HepG2 (cell line): Measurements from ENCODE around the gene SLC35B2. TPM values are rescaled to one million over a fixed set of nuclear protein-coding genes. Genes with fewer than 3 reads are reported as not detected.

Source experiments
- ATAC-seq: fragments of 200-7000 bp; cut with Tn5 transposase; 3 replicates; pipeline ENCODE4 v1.9.1; 2020; ENCODE audit warnings: mild to moderate bottlenecking, moderate library complexity
- BruUV-seq: library from RNA; stranded (reverse); fragments of 400-500 nt; replicated peaks from 2 replicates; lab custom pipeline; 2021; lab: Mats Ljungman, UMichigan
- CTCF ChIA-PET: fragments of 300-600 bp; formaldehyde crosslinking; extraction: SDS; loops from one replicate; lab custom pipeline; 2021; ENCODE audit warnings: low total read pairs, inconsistent platforms, low intra/inter-chr PET ratio; lab: Yijun Ruan, JAX
- POLR2A ChIA-PET: fragments of 350-600 bp; sonication (Branson Sonifier 250); formaldehyde crosslinking; loops from one replicate; lab custom pipeline; 2020; ENCODE audit warnings: antibody characterized with exemption, inconsistent platforms; lab: Yijun Ruan, JAX
- DNase-seq: peaks from one replicate; pipeline ENCODE4 v3.0.0-alpha.2; 2015; ENCODE audit warnings: low spot score
- FAIRE-seq: peaks from 3 replicates; lab custom pipeline; 2011; peaks lifted over from hg19 to GRCh38; lab: Jason Lieb, UNC
- H2AFZ ChIP-seq: one replicate; pipeline ENCODE4 v1.6.1; 2011; ENCODE audit warnings: low read length, inconsistent platforms
- H3K27ac ChIP-seq: fragments of 300-600 bp; 3 replicates; pipeline ENCODE4 v1.8.0; 2011; ENCODE audit warnings: mixed run types, mild to moderate bottlenecking, mixed read lengths, low read length, inconsistent platforms; ENCODE audit not compliant: insufficient read depth; ENCODE audit errors: extremely low read length
- H3K27me3 ChIP-seq, 2 experiments: fragments of 200-600 bp in 1 of 2; 2 replicates in 1 of 2; 3 replicates in 1 of 2; pipeline versions ENCODE4 v1.6.0 to v1.8.0; 2011; ENCODE audit warnings: low read length in 2 of 2, mild to moderate bottlenecking in 2 of 2, moderate library complexity in 2 of 2, inconsistent platforms in 1 of 2; ENCODE audit not compliant: insufficient read depth in 2 of 2, control insufficient read depth in 1 of 2
- H3K36me3 ChIP-seq, 2 experiments: fragments of 200-600 bp in 1 of 2; replicated peaks in 1 of 2; 2 replicates in 1 of 2; 3 replicates in 1 of 2; pipeline versions ENCODE4 v1.5.1 to v1.8.0; 2011; ENCODE audit warnings: low read length in 2 of 2, inconsistent platforms in 1 of 2; ENCODE audit not compliant: insufficient read depth in 2 of 2, control insufficient read depth in 1 of 2
- H3K4me1 ChIP-seq: 2 replicates; pipeline ENCODE4 v1.5.1; 2012; ENCODE audit warnings: low read length, inconsistent platforms; ENCODE audit not compliant: insufficient read depth
- H3K4me2 ChIP-seq: 2 replicates; pipeline ENCODE4 v1.6.0; 2011; ENCODE audit warnings: low read depth, low read length, inconsistent platforms
- H3K4me3 ChIP-seq, 3 experiments: fragments of 200-600 bp in 1 of 3; sonication (generic), shearing (Covaris generic) in 1 of 3; replicated peaks in 1 of 3; 2 replicates each; pipeline ENCODE4 v1.5.1; 2011 to 2016; ENCODE audit warnings: low read length in 3 of 3, inconsistent platforms in 2 of 3, low read depth in 2 of 3, mild to moderate bottlenecking in 2 of 3, control low read depth in 1 of 3, mixed read lengths in 1 of 3; ENCODE audit not compliant: insufficient read depth in 1 of 3
- H3K79me2 ChIP-seq: one replicate; pipeline ENCODE4 v1.6.1; 2011; ENCODE audit warnings: low read length, inconsistent platforms; ENCODE audit not compliant: insufficient read depth
- H3K9ac ChIP-seq: 2 replicates; pipeline ENCODE4 v1.6.0; 2011; ENCODE audit warnings: mild to moderate bottlenecking, low read depth, low read length, inconsistent platforms; ENCODE audit not compliant: insufficient read depth
- H3K9me3 ChIP-seq: 2 replicates; pipeline ENCODE4 v1.5.1; 2012; ENCODE audit warnings: mild to moderate bottlenecking, low read length
- H4K20me1 ChIP-seq: 2 replicates; pipeline ENCODE4 v1.6.0; 2011; ENCODE audit warnings: inconsistent platforms, mild to moderate bottlenecking, low read length, moderate library complexity; ENCODE audit not compliant: insufficient read depth
- AGO1 ChIP-seq: fragments of 200-400 bp; formaldehyde crosslinking; IDR thresholded peaks from 2 replicates; pipeline ENCODE4 v1.6.1; 2017; ENCODE audit warnings: mild to moderate bottlenecking, low read depth, low read length, moderate library complexity; ENCODE audit not compliant: poor library complexity, severe bottlenecking
- CCAR2 ChIP-seq: fragments of 200-400 bp; formaldehyde crosslinking; optimal IDR thresholded peaks from 2 replicates; pipeline ENCODE3; 2018; ENCODE audit warnings: low read depth, mild to moderate bottlenecking, low read length, moderate library complexity
- GATAD2A ChIP-seq: IDR thresholded peaks from 2 replicates; pipeline ENCODE4 v1.6.1; 2016
- MBD4 ChIP-seq: IDR thresholded peaks from 2 replicates; pipeline ENCODE4 v1.6.1; 2012; ENCODE audit warnings: low read length, inconsistent platforms, borderline replicate concordance
- RBFOX2 ChIP-seq: fragments of 200-400 bp; formaldehyde crosslinking; IDR thresholded peaks from 2 replicates; pipeline ENCODE4 v1.6.1; 2017; ENCODE audit warnings: low read depth, mild to moderate bottlenecking, low read length
- RCOR2 ChIP-seq: IDR thresholded peaks from 2 replicates; pipeline ENCODE4 v1.6.1; 2016; ENCODE audit warnings: missing biosample characterization, missing genetic modification reagents
- SMC3 ChIP-seq: IDR thresholded peaks from 2 replicates; pipeline ENCODE4 v1.6.1; 2011; ENCODE audit warnings: low read length, improper control_type of control experiment
- TBL1XR1 ChIP-seq: fragments of 150-350 bp; IDR thresholded peaks from 2 replicates; pipeline ENCODE4 v1.6.1; 2014; ENCODE audit warnings: borderline replicate concordance, low read length; ENCODE audit not compliant: partially characterized antibody
- ZBTB38 ChIP-seq: sonication (generic); formaldehyde crosslinking; IDR thresholded peaks from 2 replicates; pipeline ENCODE4 v1.5.1; 2020; ENCODE audit warnings: mild to moderate bottlenecking, missing genetic modification reagents
- ZNF501 ChIP-seq: sonication (generic); formaldehyde crosslinking; IDR thresholded peaks from 2 replicates; pipeline ENCODE4 v1.5.1; 2020; ENCODE audit warnings: mild to moderate bottlenecking, moderate library complexity, missing genetic modification reagents
- WGBS: methylation state at CpG from one replicate; pipeline ENCODE4 v1.1.6; 2017; ENCODE audit warnings: low lambda C conversion rate; 5-methylcytosine and 5-hydroxymethylcytosine counted together
- in situ Hi-C: cut with HindIII; loops from 2 replicates; pipeline ENCODE4 v1.10.0; 2017; ENCODE audit warnings: low pct_unique_long_range_greater_than_20kb; ENCODE audit not compliant: extremely low pct_ligation_motif_present
- intact Hi-C: fragments of 100-400 bp; cut with micrococcal nuclease; formaldehyde crosslinking; loops from one replicate; pipeline ENCODE4 v1.10.0; 2022; ENCODE audit not compliant: unreplicated experiment
- polyA plus RNA-seq, 8 experiments: library from polyadenylated mRNA; depleted of rRNA in 3 of 8; stranded (reverse) in 7 of 8; unstranded in 1 of 8; fragments of >200 nt; fragmentation: Illumina TruSeq in 4 of 8; extraction: Trizol in 4 of 8; gene quantifications; 2 replicates each; pipeline versions ENCODE4 v1.2.1 to v1.2.3, GENCODE V29; 2011 to 2016; ENCODE audit warnings: low read depth in 4 of 8, missing spikeins in 1 of 8, mixed read lengths in 1 of 8; ENCODE audit not compliant: insufficient read depth in 1 of 8
- total RNA-seq, 5 experiments: library from RNA; depleted of rRNA; stranded (reverse); fragments of >200 nt; fragmentation: Illumina TruSeq; extraction: Trizol; gene quantifications; 2 replicates each; pipeline ENCODE4 v1.2.3, GENCODE V29; 2016; ENCODE audit warnings: low read depth in 1 of 5
- TF ChIP-seq, protein P1 (sequence below): sonication (generic); formaldehyde crosslinking; IDR thresholded peaks from 2 replicates; pipeline ENCODE4 v1.5.0; 2020; ENCODE audit warnings: mild to moderate bottlenecking, missing genetic modification reagents, moderate library complexity
- TF ChIP-seq, protein P2 (sequence below), 2 experiments: sonication (generic) in 1 of 2; formaldehyde crosslinking in 1 of 2; IDR thresholded peaks; 2 replicates each; pipeline versions ENCODE4 v1.4.0 to v1.6.1; 2016 to 2020; ENCODE audit warnings: borderline replicate concordance in 1 of 2, low read depth in 1 of 2, mild to moderate bottlenecking in 1 of 2, missing genetic modification reagents in 1 of 2
- TF ChIP-seq, protein P3 (sequence below), 2 experiments: sonication (generic) in 1 of 2; formaldehyde crosslinking in 1 of 2; IDR thresholded peaks; 2 replicates each; pipeline versions ENCODE4 v1.4.0 to v1.6.1; 2018 to 2020; ENCODE audit warnings: missing genetic modification reagents in 2 of 2, borderline replicate concordance in 1 of 2, low read depth in 1 of 2, mild to moderate bottlenecking in 1 of 2, missing biosample characterization in 1 of 2

Gene SLC35B2
- total and polyA plus RNA-seq, 2 of the 13 experiments (the other 11 are each of a cell fraction or from before 2014, with no cell fraction given): 61.1 to 148 TPM

DNA sequence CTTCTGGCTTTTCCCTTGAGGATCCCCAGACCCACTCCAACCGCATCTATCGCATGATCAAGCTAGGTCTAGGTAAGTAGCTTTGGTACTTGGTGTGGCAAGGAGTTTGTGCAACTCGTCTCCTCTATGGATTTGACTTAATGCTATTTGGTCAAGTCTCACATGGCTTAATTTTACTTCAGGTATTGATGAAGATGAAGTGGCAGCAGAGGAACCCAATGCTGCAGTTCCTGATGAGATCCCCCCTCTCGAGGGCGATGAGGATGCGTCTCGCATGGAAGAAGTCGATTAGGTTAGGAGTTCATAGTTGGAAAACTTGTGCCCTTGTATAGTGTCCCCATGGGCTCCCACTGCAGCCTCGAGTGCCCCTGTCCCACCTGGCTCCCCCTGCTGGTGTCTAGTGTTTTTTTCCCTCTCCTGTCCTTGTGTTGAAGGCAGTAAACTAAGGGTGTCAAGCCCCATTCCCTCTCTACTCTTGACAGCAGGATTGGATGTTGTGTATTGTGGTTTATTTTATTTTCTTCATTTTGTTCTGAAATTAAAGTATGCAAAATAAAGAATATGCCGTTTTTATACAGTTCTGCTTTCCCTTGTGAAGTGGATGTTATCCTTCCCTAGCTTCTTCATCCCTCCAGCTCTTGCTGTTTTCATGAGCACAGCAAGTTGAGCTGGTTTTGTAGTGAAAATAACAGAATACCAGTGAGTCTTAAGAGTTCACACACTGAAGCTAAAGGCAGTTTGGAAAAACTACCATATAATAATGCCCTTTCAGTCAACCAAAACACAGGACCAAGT, 3.8 kb downstream of the SLC35B2 start:
- Histone ChIP-seq H3K4me2 (no peak overlapping the region), H3K9me3 (no peaks in the 10 kb centered on the region), H3K9ac (no peak overlapping the region), H3K27ac (no peak overlapping the region), H3K27me3 (no peaks in the 10 kb centered on the region; a peak in 1 of 5 replicates), H3K79me2 (peaks cover 48% of the 10 kb centered on the region), H4K20me1 (peaks cover 80% of the 10 kb centered on the region), H2AFZ (no peak overlapping the region), H3K36me3 (peaks cover 45 to 68% of the 10 kb centered on the region in 2 experiments), H3K4me3 (no peak overlapping the region), H3K4me1 (peaks cover 87% of the 10 kb centered on the region)
- DNase-seq (peak; percentile 70), FAIRE-seq (peak; percentile 15), ATAC-seq (peak; percentile 5; the same call in 2 of the 3 replicates)
- TSS peak; percentile 3 for BruUV-seq
- intact Hi-C loops: loop anchor here (5.0 kb wide), 1 partner anchor 156 kb away; no protein-coding TSS in a partner anchor
- WGBS: 82% methylated on average over 10 of the region's 10 CpGs
- in situ Hi-C loops: no loop called here
- ChIA-PET POLR2A (interaction anchor here (1.0 to 6.0 kb wide), 4 partner anchors 8 to 624 kb away, joined by 3 to 264 read pairs (median 4); partner anchors contain the start of genes AARS2, GTPBP2 and HSP90AB1), CTCF (interaction anchor here (0.7 to 2.0 kb wide), 3 partner anchors 32 to 157 kb away, joined by 3 to 5 read pairs (median 3); no protein-coding TSS in a partner anchor)
- TF ChIP-seq TBL1XR1: no peak
- TF ChIP-seq ZNF501 (CRISPR knock-in tag): no peak
- TF ChIP-seq, protein P1, sequence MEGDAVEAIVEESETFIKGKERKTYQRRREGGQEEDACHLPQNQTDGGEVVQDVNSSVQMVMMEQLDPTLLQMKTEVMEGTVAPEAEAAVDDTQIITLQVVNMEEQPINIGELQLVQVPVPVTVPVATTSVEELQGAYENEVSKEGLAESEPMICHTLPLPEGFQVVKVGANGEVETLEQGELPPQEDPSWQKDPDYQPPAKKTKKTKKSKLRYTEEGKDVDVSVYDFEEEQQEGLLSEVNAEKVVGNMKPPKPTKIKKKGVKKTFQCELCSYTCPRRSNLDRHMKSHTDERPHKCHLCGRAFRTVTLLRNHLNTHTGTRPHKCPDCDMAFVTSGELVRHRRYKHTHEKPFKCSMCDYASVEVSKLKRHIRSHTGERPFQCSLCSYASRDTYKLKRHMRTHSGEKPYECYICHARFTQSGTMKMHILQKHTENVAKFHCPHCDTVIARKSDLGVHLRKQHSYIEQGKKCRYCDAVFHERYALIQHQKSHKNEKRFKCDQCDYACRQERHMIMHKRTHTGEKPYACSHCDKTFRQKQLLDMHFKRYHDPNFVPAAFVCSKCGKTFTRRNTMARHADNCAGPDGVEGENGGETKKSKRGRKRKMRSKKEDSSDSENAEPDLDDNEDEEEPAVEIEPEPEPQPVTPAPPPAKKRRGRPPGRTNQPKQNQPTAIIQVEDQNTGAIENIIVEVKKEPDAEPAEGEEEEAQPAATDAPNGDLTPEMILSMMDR (CRISPR knock-in tag): peak; percentile 63
- TF ChIP-seq SMC3: peak; percentile 38; the same call in 1 of the 2 replicates
- TF ChIP-seq CCAR2: no peak
- no peak for TF ChIP-seq RCOR2
- peak; percentile 61 for TF ChIP-seq RBFOX2
- TF ChIP-seq AGO1: no peak
- peak; percentile 70 for TF ChIP-seq ZBTB38 (CRISPR knock-in tag)
- 0 out of 2 replicates have a peak, but pooled peaks have one; percentile 32 for TF ChIP-seq GATAD2A
- TF ChIP-seq, protein P2, sequence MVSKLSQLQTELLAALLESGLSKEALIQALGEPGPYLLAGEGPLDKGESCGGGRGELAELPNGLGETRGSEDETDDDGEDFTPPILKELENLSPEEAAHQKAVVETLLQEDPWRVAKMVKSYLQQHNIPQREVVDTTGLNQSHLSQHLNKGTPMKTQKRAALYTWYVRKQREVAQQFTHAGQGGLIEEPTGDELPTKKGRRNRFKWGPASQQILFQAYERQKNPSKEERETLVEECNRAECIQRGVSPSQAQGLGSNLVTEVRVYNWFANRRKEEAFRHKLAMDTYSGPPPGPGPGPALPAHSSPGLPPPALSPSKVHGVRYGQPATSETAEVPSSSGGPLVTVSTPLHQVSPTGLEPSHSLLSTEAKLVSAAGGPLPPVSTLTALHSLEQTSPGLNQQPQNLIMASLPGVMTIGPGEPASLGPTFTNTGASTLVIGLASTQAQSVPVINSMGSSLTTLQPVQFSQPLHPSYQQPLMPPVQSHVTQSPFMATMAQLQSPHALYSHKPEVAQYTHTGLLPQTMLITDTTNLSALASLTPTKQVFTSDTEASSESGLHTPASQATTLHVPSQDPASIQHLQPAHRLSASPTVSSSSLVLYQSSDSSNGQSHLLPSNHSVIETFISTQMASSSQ (IDR thresholded peaks at IDR 0.05; ENCODE audit: low read depth): no peak
- TF ChIP-seq, protein P2 (CRISPR knock-in tag; IDR thresholded peaks at IDR 0.05; ENCODE audit: borderline replicate concordance): no peak
- TF ChIP-seq, protein P3, sequence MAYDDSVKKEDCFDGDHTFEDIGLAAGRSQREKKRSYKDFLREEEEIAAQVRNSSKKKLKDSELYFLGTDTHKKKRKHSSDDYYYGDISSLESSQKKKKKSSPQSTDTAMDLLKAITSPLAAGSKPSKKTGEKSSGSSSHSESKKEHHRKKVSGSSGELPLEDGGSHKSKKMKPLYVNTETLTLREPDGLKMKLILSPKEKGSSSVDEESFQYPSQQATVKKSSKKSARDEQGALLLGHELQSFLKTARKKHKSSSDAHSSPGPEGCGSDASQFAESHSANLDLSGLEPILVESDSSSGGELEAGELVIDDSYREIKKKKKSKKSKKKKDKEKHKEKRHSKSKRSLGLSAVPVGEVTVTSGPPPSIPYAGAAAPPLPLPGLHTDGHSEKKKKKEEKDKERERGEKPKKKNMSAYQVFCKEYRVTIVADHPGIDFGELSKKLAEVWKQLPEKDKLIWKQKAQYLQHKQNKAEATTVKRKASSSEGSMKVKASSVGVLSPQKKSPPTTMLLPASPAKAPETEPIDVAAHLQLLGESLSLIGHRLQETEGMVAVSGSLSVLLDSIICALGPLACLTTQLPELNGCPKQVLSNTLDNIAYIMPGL (CRISPR knock-in tag; IDR thresholded peaks at IDR 0.05; ENCODE audit: borderline replicate concordance in 1 of 2, low read depth in 1 of 2): 0 out of 4 replicates have a peak, but pooled peaks have one; percentile 29 to 43
- no peak for TF ChIP-seq MBD4
